ENCODE measurements around the gene DTNB. TPM values are rescaled to one million over a fixed set of nuclear protein-coding genes. Genes with fewer than 3 reads are reported as not detected.
"Not testable (repeated sequence)": the region's sequence is repeated elsewhere in the genome, so short reads cannot be mapped to it uniquely, and the experiment has no call there.

Gene DTNB
- total RNA-seq, 4 donors from 2014 or later, result 3.9 to 8.7 (median 4.4) TPM

GRCh38 chr2:25608718-25609117, 64.7 kb downstream of the DTNB start:
- TF ChIP-seq POLR2A (IDR thresholded peaks at IDR 0.05), result no peak
- no peak for TF ChIP-seq EP300 (IDR thresholded peaks at IDR 0.05)
- TF ChIP-seq POLR2AphosphoS5 (IDR thresholded peaks at IDR 0.05), result no peak
- no peak for TF ChIP-seq CTCF (IDR thresholded peaks at IDR 0.05)
- no peak for ATAC-seq

DNA sequence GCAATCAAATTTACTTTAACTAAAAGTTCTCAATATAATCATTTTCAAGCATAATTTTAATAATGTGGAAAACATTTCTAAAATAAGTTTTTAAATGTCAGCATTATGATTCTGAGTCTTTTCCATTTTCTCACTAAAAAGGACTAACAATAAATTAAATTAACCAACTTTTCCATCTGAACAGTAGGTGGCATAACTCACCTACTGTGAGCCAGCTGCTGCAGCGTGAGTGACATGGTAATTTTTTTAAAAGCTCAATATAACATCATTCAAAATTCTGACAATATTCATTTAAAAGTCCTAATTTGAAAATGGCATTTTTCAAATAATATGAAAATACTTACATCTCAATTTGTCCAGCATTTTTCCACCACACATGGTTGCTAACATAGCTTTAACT, 66.5 kb downstream of the DTNB start:
- Histone ChIP-seq H3K36me3 (peaks cover 0 to 4% of the 10 kb centered on the region in 2 donors), H3K4me1 (no peaks in the 10 kb centered on the region), H3K4me3 (no peak overlapping the region), H3K9me3 (no peaks in the 10 kb centered on the region), H3K27ac (no peak overlapping the region), H3K27me3 (no peaks in the 10 kb centered on the region)
- 5 to 10% methylated on average over 1 of the region's 1 CpG for WGBS, 2 donors (ENCODE audit: low coverage in 1 of 2)
- TF ChIP-seq EP300 (IDR thresholded peaks at IDR 0.05) (no peak), CTCF (IDR thresholded peaks at IDR 0.05) (peak in 3 of 4 experiments; percentile 54 to 62 (median 58))
- ATAC-seq, result no peak

More at GRCh38 chr2:25608718-25609117, 64.7 kb downstream of the DTNB start:
- no peaks in the 10 kb centered on the region for H3K27me3 ChIP-seq
- no peaks in the 10 kb centered on the region for H3K4me1 ChIP-seq
- H3K9me3 ChIP-seq, result no peaks in the 10 kb centered on the region
- H3K27ac ChIP-seq, result no peak overlapping the region
- H3K36me3 ChIP-seq, result peaks cover 0 to 4% of the 10 kb centered on the region in 2 donors
- no peak overlapping the region for H3K4me3 ChIP-seq

GRCh38 chr2:25602333-25602723, 71.0 kb downstream of the DTNB start:
- H3K4me3 ChIP-seq, result no peak overlapping the region
- H3K9me3 ChIP-seq, result no peaks in the 10 kb centered on the region
- no peak for ATAC-seq
- no peak for TF ChIP-seq POLR2AphosphoS5 (IDR thresholded peaks at IDR 0.05)
- TF ChIP-seq CTCF (IDR thresholded peaks at IDR 0.05), result no peak
- no peak for TF ChIP-seq POLR2A (IDR thresholded peaks at IDR 0.05)
- no peak for TF ChIP-seq EP300 (IDR thresholded peaks at IDR 0.05)
- no peaks in the 10 kb centered on the region for H3K36me3 ChIP-seq
- no peaks in the 10 kb centered on the region for H3K27me3 ChIP-seq
- no peak overlapping the region for H3K27ac ChIP-seq
- H3K4me1 ChIP-seq, result no peaks in the 10 kb centered on the region

DNA sequence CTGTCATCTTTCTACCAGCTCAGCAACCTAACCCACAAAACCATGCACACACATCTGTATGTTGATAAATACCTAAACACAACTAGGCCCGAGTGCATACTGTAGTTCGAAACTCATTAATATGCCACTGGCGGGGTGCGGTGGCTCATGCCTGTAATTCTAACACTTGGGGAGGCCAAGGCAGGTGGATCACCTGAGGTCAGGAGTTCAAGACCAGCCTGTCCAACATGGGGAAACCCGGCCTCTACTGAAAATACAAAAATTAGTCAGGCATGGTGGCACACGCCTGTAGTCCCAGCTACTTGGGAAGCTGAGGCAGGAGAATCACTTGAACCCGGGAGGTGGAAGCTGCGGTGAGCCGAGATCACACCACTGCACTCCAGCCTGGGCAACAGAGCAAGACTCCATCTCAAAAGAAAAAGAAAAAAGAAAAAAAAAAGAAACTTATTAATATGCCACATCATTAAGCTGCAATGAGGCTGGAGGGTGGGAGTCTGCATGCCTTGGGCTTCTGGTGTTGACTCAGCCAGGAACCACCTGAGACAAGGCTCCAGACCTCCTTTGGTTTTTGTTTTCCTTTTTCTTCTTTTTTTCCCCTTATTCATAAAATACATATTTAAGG, 71.6 kb downstream of the DTNB start:
- H3K4me1 ChIP-seq, H3K36me3 ChIP-seq, H3K9me3 ChIP-seq, ATAC-seq, H3K27me3 ChIP-seq, H3K4me3 ChIP-seq, H3K27ac ChIP-seq: not testable (repeated sequence)
- WGBS, 2 donors (ENCODE audit: low coverage in 1 of 2), result 85 to 92% methylated on average over 4 to 5 of the region's 9 CpGs

DNA sequence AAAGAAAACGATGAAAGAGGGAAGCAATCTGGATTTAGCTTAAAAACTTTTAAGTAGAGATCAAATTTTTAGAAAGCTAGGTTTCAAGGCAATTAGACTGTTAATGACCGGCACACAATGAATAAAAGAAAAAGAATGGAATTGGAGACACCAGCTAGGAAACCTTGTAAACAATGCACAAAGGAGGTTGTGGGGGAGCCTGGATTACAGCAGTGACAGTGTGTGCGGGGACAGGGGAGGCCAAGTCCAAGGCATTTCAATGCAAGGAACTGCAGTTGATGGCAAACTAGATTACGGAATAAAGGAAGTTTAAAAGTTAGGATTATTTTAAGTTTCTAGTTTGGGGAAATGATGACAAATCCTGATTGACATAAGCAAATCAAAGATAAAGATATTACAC, 74.5 kb downstream of the DTNB start:
- ATAC-seq, result no peak
- no peak overlapping the region for H3K4me3 ChIP-seq
- no peak overlapping the region for H3K27ac ChIP-seq
- 84 to 91% methylated on average over 4 of the region's 4 CpGs for WGBS, 2 donors (ENCODE audit: low coverage in 1 of 2)
- H3K4me1 ChIP-seq, result no peaks in the 10 kb centered on the region
- no peaks in the 10 kb centered on the region for H3K9me3 ChIP-seq
- TF ChIP-seq POLR2AphosphoS5 (IDR thresholded peaks at IDR 0.05) (no peak), EP300 (IDR thresholded peaks at IDR 0.05) (no peak)
- H3K36me3 ChIP-seq, result no peaks in the 10 kb centered on the region
- H3K27me3 ChIP-seq, result no peaks in the 10 kb centered on the region

DNA sequence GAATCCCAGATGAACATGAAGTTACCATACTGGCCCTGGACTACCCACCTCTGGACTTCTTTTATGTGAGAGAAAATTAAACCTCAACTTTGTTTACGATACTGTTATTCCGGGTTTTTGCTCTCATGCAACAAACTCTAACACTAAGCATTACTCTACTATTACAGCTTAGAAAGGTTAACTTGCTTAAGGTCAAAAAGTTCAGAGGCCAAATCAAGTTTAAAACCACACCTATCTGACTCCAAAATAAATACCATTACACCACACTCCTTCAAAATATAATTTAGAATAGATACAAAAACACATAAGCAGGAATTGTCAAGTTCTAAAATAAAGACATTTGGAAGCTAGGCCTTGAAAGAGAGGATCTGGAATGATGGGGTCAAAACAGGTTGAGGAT, 75.0 kb downstream of the DTNB start:
- Histone ChIP-seq H3K27me3 (no peaks in the 10 kb centered on the region), H3K4me1 (no peaks in the 10 kb centered on the region), H3K9me3 (no peaks in the 10 kb centered on the region), H3K27ac (no peak overlapping the region), H3K36me3 (no peaks in the 10 kb centered on the region), H3K4me3 (no peak overlapping the region)
- no peak for ATAC-seq
- TF ChIP-seq EP300 (IDR thresholded peaks at IDR 0.05) (no peak), POLR2AphosphoS5 (IDR thresholded peaks at IDR 0.05) (no peak), POLR2A (IDR thresholded peaks at IDR 0.05) (no peak), CTCF (IDR thresholded peaks at IDR 0.05) (no peak)
- WGBS, 2 donors (ENCODE audit: low coverage in 1 of 2), result 82 to 89% methylated on average over 2 of the region's 2 CpGs

Measured in gastroesophageal sphincter (tissue), 4 donors.